Activated CD4-positive, alpha-beta T cell treated with anti-CD3 and anti-CD28 coated beads, Interleukin-2, Interleukin-4, amounts not matched to agents 100 ng/mL and 50 ng/mL, durations not matched to agents 16 hours and 8 hours (primary cell): ENCODE results near the gene PLXNA3.
"Not testable (repeated sequence)": the region's sequence is repeated elsewhere in the genome, so short reads cannot be mapped to it uniquely, and the experiment has no call there.

ENCODE experiments used
- DNase-seq: peaks from one replicate; pipeline ENCODE4 v3.0.0-alpha.2; 2020; ENCODE audit warnings: low spot score

The PLXNA3 gene

GRCh38 chrX:154478728-154479622 is 20.9 kb downstream of the PLXNA3 start, which contains the start of gene LAGE3:
LAGE3 (minus strand) TSS chrX:154479281; CDS start chrX:154478915, 366 bp downstream.
- DNase-seq: peak; percentile 93

GRCh38 chrX:154481195-154481594 is 23.1 kb downstream of the PLXNA3 start:
- no peak for DNase-seq

- DNase-seq: no peak
Observed at GRCh38 chrX:154481911-154482601, 24.0 kb downstream of the PLXNA3 start.

- DNase-seq: no peak
Observed at GRCh38 chrX:154482786-154483185, 24.7 kb downstream of the PLXNA3 start.

GRCh38 chrX:154483325-154483724 is 25.2 kb downstream of the PLXNA3 start:
- DNase-seq: no peak

GRCh38 chrX:154484255-154485149 is 26.4 kb downstream of the PLXNA3 start:
- DNase-seq: no peak

- no peak for DNase-seq
Observed at GRCh38 chrX:154485150-154486051, 27.3 kb downstream of the PLXNA3 start.

- peak; percentile 9 for DNase-seq
Observed at GRCh38 chrX:154486052-154486395, 27.9 kb downstream of the PLXNA3 start.

GRCh38 chrX:154486396-154487207 is 28.5 kb downstream of the PLXNA3 start, which contains the start of gene UBL4A:
UBL4A (minus strand) TSS chrX:154486615; CDS start chrX:154486584, 31 bp downstream.
- DNase-seq: peak; percentile 47

GRCh38 chrX:154487518-154488290 is 29.6 kb downstream of the PLXNA3 start:
- DNase-seq: no peak

- DNase-seq: no peak
Observed at GRCh38 chrX:154488336-154489075, 30.4 kb downstream of the PLXNA3 start.

GRCh38 chrX:154489182-154489581 is 31.1 kb downstream of the PLXNA3 start:
- DNase-seq: no peak

GRCh38 chrX:154490021-154490413 is 31.9 kb downstream of the PLXNA3 start:
- peak; percentile 27 for DNase-seq

- DNase-seq: peak; percentile 93
Observed at GRCh38 chrX:154490414-154491083, 32.5 kb downstream of the PLXNA3 start, which contains the start of gene SLC10A3. SLC10A3 (minus strand) TSS chrX:154490629; CDS start chrX:154488940, 1,689 bp downstream.

- DNase-seq: no peak
Observed at GRCh38 chrX:154494715-154495114, 36.6 kb downstream of the PLXNA3 start.

GRCh38 chrX:154495472-154495922 is 37.4 kb downstream of the PLXNA3 start:
- DNase-seq: no peak

GRCh38 chrX:154496591-154497137 is 38.6 kb downstream of the PLXNA3 start:
- not testable (repeated sequence) for DNase-seq
